Small intestine (tissue), 4 donors: Measurements from ENCODE around the gene PRDM4. TPM values are rescaled to one million over a fixed set of nuclear protein-coding genes. Genes with fewer than 3 reads are reported as not detected.

Experiments
- polyA plus RNA-seq, 4 donors: library from polyadenylated mRNA; stranded (reverse) in 3 of 4; unstranded in 1 of 4; fragments of 200-250 nt in 3 of 4; fragments of 120-200 nt in 1 of 4; gene quantifications; one replicate each; pipeline versions ENCODE4 v1.2.1 to v1.2.3, GENCODE V29; 2013
- donor health status: healthy with polysubstance abuse.
- donor health status: Bipolar disorder and iron deficiency.
- donor health status: healthy.

The PRDM4 gene
- polyA plus RNA-seq, 4 donors, result 13.0 to 37.9 (median 14.1) TPM

Other genes with a start within 250 kb of the PRDM4 start
- gene PWP1, start 75.3 kb downstream of the PRDM4 start, polyA plus RNA-seq, result 10 to 100 TPM; 12.4 to 34.4 (median 22.0) TPM
- gene ASCL4, start 13.6 kb upstream of the PRDM4 start, polyA plus RNA-seq, result under 1 TPM in 1 of 4 donors, not detected in 3; 0.07 TPM